Keratinocyte (primary cell): ENCODE measurements around the gene TPCN1. TPM values are rescaled to one million over a fixed set of nuclear protein-coding genes. Genes with fewer than 3 reads are reported as not detected.
A peak's percentile ranks its signal among the peaks of the same experiment; 100 is the strongest.

Experiments
- DNase-seq: peaks from one replicate; pipeline ENCODE4 v3.0.0-alpha.2; 2011; ENCODE audit warnings: low read depth, missing footprints, low spot score
- FAIRE-seq: peaks from 2 replicates; lab custom pipeline; 2011; peaks lifted over from hg19 to GRCh38; lab: Jason Lieb, UNC
- H2AFZ ChIP-seq: 2 replicates; pipeline ENCODE4 v1.6.0; 2012; ENCODE audit warnings: low read length, control low read depth, inconsistent platforms; ENCODE audit not compliant: control insufficient read depth
- H3K27ac ChIP-seq: 2 replicates; pipeline ENCODE4 v1.5.1; 2011; ENCODE audit warnings: low read length; ENCODE audit not compliant: control insufficient read depth, insufficient read depth
- H3K27me3 ChIP-seq: 3 replicates; pipeline ENCODE4 v1.6.0; 2011; ENCODE audit warnings: low read length; ENCODE audit not compliant: control insufficient read depth, insufficient read depth; ENCODE audit errors: extremely low read depth
- H3K36me3 ChIP-seq, 2 experiments: 2 replicates in 1 of 2; 3 replicates in 1 of 2; pipeline ENCODE4 v1.5.1; 2011; ENCODE audit warnings: low read length in 2 of 2, mild to moderate bottlenecking in 1 of 2; ENCODE audit not compliant: control insufficient read depth in 2 of 2, insufficient read depth in 2 of 2; ENCODE audit errors: extremely low read depth in 1 of 2
- H3K4me1 ChIP-seq: 3 replicates; pipeline ENCODE4 v1.5.1; 2011; ENCODE audit warnings: low read length; ENCODE audit not compliant: control insufficient read depth, insufficient read depth; ENCODE audit errors: extremely low read depth
- H3K4me2 ChIP-seq: 3 replicates; pipeline ENCODE4 v1.6.0; 2011; ENCODE audit warnings: low read depth, low read length; ENCODE audit not compliant: control insufficient read depth, insufficient read depth; ENCODE audit errors: extremely low read depth
- H3K4me3 ChIP-seq, 3 experiments: fragments of 200-600 bp in 1 of 3; sonication (generic) in 1 of 3; 2 replicates in 2 of 3; 3 replicates in 1 of 3; pipeline ENCODE4 v1.5.1; 2011 to 2016; ENCODE audit warnings: low read length in 3 of 3, mild to moderate bottlenecking in 3 of 3, control low read depth in 2 of 3, inconsistent platforms in 1 of 3, low read depth in 1 of 3, mixed read lengths in 1 of 3, mixed run types in 1 of 3, moderate library complexity in 1 of 3; ENCODE audit not compliant: control insufficient read depth in 2 of 3, insufficient read depth in 2 of 3; ENCODE audit errors: extremely low read depth in 1 of 3
- H3K79me2 ChIP-seq: 2 replicates; pipeline ENCODE4 v1.6.0; 2012; ENCODE audit warnings: low read length; ENCODE audit not compliant: control insufficient read depth, insufficient read depth
- H3K9ac ChIP-seq: 3 replicates; pipeline ENCODE4 v1.6.0; 2011; ENCODE audit warnings: low read length; ENCODE audit not compliant: control insufficient read depth, insufficient read depth; ENCODE audit errors: extremely low read depth
- H3K9me1 ChIP-seq: 3 replicates; pipeline ENCODE4 v1.6.0; 2011; ENCODE audit warnings: low read length; ENCODE audit not compliant: control insufficient read depth, insufficient read depth; ENCODE audit errors: extremely low read depth
- H3K9me3 ChIP-seq: 2 replicates; pipeline ENCODE4 v1.5.1; 2012; ENCODE audit warnings: low read depth, low read length; ENCODE audit not compliant: control insufficient read depth
- H4K20me1 ChIP-seq: 3 replicates; pipeline ENCODE4 v1.6.0; 2011; ENCODE audit warnings: low read length; ENCODE audit not compliant: control insufficient read depth, insufficient read depth; ENCODE audit errors: extremely low read depth
- EZH2 ChIP-seq: IDR thresholded peaks from one replicate; pipeline ENCODE4 v1.6.1; 2012; ENCODE audit warnings: inconsistent platforms, mild to moderate bottlenecking, low read length, moderate library complexity
- dilution Hi-C: fragments of 300-500 bp; cut with MboI; formaldehyde crosslinking; loops from one replicate; pipeline ENCODE4 v1.7.0; 2020; ENCODE audit warnings: low sequenced_read_pairs; ENCODE audit not compliant: extremely low pct_ligation_motif_present
- polyA plus RNA-seq, 5 experiments: library from polyadenylated mRNA; depleted of rRNA in 3 of 5; stranded (reverse) in 3 of 5; stranded (forward) in 1 of 5; unstranded in 1 of 5; fragments of >200 nt; gene quantifications; 1 replicate in 1 of 5; 2 replicates in 3 of 5; 3 replicates in 1 of 5; pipeline versions ENCODE4 v1.2.1 to v1.2.3, GENCODE V29; 2011 to 2012; ENCODE audit warnings: missing spikeins in 2 of 5, low read depth in 1 of 5, low replicate concordance in 1 of 5
- TF ChIP-seq, protein P1 (sequence below), 3 experiments: IDR thresholded peaks in 1 of 3; conservative IDR thresholded peaks in 1 of 3; optimal IDR thresholded peaks in 1 of 3; 2 replicates in 2 of 3; 3 replicates in 1 of 3; pipeline versions ENCODE3 to v1.5.1; 2011; ENCODE audit warnings: low read length in 3 of 3, mild to moderate bottlenecking in 3 of 3, moderate library complexity in 2 of 3, control low read depth in 1 of 3, inconsistent platforms in 1 of 3; ENCODE audit not compliant: insufficient read depth in 2 of 3; ENCODE audit errors: extremely low read depth in 1 of 3

TPCN1 gene
- polyA plus RNA-seq, 1 donor (not counting 4 experiments of a cell fraction or from before 2014, with no cell fraction given), result 6.8 TPM

DNA sequence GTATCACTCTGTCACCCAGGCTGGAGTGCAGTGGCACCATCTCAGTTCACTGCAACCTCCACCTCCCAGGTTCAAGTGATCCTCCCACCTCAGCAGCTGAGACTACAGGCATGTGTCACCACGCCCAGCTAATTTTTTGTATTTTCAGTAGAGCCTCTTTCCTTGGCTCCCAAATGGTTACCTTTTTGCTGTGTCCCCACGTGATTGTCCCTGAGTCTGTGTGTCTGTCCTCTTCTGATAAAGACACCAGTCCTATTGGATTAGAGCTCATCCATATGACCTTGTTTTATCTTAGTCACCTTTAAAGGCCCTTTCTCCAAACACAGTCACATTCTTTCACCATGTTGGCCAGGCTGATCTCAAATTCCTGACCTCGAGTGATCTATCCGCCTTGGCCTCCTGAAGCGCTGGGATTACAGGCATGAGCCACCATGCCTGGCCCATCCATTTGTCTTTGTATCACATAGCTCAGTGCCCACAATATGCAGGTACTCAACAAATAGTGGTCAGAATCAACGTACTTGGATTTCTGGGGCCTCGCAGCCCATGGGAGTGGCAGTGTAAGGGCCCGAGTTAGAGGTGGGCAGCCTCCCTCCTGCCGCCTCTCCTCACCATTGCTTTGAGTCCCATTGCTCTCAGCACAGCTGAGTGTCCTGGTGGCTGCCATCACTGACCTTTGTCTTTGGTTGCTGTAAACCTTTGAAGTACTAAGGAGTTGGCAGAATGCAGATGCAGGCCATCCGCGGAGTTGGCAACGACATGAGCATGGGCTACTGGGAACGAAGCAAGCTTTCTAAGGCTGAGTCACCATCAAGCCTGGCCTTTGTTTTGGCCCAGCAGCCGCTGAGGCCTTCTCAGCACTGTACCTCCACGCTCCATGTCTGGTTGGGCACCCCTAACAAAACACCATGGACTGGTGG lies 9.3 kb downstream of the TPCN1 start:
- Histone ChIP-seq H2AFZ (no peak overlapping the region), H3K4me2 (no peak overlapping the region), H3K9me3 (no peaks in the 10 kb centered on the region), H3K9ac (no peak overlapping the region), H4K20me1 (no peaks in the 10 kb centered on the region), H3K9me1 (no peaks in the 10 kb centered on the region), H3K4me1 (peaks cover 12% of the 10 kb centered on the region), H3K36me3 (peaks cover 16 to 19% of the 10 kb centered on the region in 2 experiments), H3K4me3 (no peak overlapping the region), H3K27me3 (no peaks in the 10 kb centered on the region), H3K27ac (no peak overlapping the region), H3K79me2 (no peaks in the 10 kb centered on the region)
- FAIRE-seq, result no peak
- dilution Hi-C loops, result no loop called here
- TF ChIP-seq EZH2, result no peak
- TF ChIP-seq, protein P1, sequence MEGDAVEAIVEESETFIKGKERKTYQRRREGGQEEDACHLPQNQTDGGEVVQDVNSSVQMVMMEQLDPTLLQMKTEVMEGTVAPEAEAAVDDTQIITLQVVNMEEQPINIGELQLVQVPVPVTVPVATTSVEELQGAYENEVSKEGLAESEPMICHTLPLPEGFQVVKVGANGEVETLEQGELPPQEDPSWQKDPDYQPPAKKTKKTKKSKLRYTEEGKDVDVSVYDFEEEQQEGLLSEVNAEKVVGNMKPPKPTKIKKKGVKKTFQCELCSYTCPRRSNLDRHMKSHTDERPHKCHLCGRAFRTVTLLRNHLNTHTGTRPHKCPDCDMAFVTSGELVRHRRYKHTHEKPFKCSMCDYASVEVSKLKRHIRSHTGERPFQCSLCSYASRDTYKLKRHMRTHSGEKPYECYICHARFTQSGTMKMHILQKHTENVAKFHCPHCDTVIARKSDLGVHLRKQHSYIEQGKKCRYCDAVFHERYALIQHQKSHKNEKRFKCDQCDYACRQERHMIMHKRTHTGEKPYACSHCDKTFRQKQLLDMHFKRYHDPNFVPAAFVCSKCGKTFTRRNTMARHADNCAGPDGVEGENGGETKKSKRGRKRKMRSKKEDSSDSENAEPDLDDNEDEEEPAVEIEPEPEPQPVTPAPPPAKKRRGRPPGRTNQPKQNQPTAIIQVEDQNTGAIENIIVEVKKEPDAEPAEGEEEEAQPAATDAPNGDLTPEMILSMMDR (optimal IDR thresholded peaks at IDR 0.05 in 1 of 3, IDR thresholded peaks at IDR 0.05 in 1 of 3, conservative IDR thresholded peaks at IDR 0.05 in 1 of 3; ENCODE audit: extremely low read depth in 1 of 3, insufficient read depth in 2 of 3, low read length in 3 of 3), result no peak
- no peak for DNase-seq

DNA sequence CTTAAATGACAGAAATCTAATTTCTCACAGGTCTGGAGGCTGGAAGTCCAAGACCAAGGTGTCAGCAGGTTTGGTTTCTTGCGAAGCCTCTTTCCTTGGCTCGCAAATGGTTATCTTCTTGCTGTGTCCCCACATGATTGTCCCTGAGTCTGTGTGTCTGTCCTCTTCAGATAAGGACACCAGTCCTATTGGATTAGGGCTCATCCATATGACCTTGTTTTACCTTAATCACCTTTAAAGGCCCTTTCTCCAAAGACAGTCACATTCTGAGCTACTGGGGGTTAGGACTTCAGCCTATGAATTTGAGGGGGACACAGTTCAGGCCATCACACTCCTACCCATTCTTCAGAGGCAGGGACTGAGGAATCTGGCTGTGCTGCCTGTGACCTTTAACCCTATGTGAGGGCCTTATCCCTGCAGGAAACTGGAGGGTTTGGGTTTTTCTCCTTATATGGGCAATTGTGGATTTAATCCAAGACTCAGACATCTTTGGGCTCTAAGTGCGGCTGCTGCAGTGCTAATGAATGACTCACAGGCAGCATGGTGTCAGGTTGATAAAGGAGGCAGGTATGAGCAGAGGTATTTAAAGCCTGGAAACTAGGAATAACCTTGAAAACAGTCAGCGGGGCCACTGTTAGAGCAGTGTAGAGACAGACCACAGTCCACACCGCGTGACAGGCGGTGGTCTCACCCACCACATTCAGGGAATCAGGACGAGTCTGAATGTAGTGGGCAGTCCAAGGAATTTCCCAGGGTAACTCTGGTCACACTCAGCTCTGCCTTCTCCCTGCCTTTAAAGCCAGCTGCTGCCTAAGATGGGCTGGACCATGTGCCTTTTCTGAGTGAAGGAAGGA lies 10.2 kb downstream of the TPCN1 start:
- peak overlapping the region; percentile 1 for H3K9ac ChIP-seq
- no peaks in the 10 kb centered on the region for H3K79me2 ChIP-seq
- dilution Hi-C loops, result no loop called here
- H3K27ac ChIP-seq, result peak overlapping the region; percentile 23
- no peaks in the 10 kb centered on the region for H3K9me3 ChIP-seq
- no peak overlapping the region for H3K4me3 ChIP-seq
- peaks cover 16 to 19% of the 10 kb centered on the region in 2 experiments for H3K36me3 ChIP-seq
- FAIRE-seq (peak; percentile 90), DNase-seq (no peak)
- H3K9me1 ChIP-seq, result no peaks in the 10 kb centered on the region
- H3K4me2 ChIP-seq, result peak overlapping the region; percentile 47
- H4K20me1 ChIP-seq, result no peaks in the 10 kb centered on the region
- peak overlapping the region; percentile 13 for H2AFZ ChIP-seq
- H3K27me3 ChIP-seq, result no peaks in the 10 kb centered on the region
- H3K4me1 ChIP-seq, result peaks cover 12% of the 10 kb centered on the region
- TF ChIP-seq, protein P1 (optimal IDR thresholded peaks at IDR 0.05 in 1 of 3, IDR thresholded peaks at IDR 0.05 in 1 of 3, conservative IDR thresholded peaks at IDR 0.05 in 1 of 3; ENCODE audit: extremely low read depth in 1 of 3, insufficient read depth in 2 of 3, low read length in 3 of 3), result no peak
- no peak for TF ChIP-seq EZH2
